GM10266 (cell line): Measurements from ENCODE around the gene ERC2.
"Not testable (repeated sequence)": the region's sequence is repeated elsewhere in the genome, so short reads cannot be mapped to it uniquely, and the experiment has no call there.

ENCODE experiments used
- DNase-seq: peaks from one replicate; pipeline ENCODE4 v3.0.0; 2012; ENCODE audit errors: extremely low spot score
- CTCF ChIP-seq: IDR thresholded peaks from 2 replicates; pipeline ENCODE4 v1.5.1; 2012; ENCODE audit warnings: mild to moderate bottlenecking, low read depth; ENCODE audit not compliant: control insufficient read depth, insufficient read depth; ENCODE audit errors: missing control alignments

ERC2 gene

GRCh38 chr3:55507808-55508207 lies 960.5 kb downstream of the ERC2 start:
- TF ChIP-seq CTCF = no peak
- DNase-seq = no peak

GRCh38 chr3:55505776-55506175 lies 962.5 kb downstream of the ERC2 start:
- TF ChIP-seq CTCF = no peak
- DNase-seq = no peak

GRCh38 chr3:55505102-55505501 lies 963.2 kb downstream of the ERC2 start:
- not testable (repeated sequence) for DNase-seq

GRCh38 chr3:55501905-55502304 lies 966.4 kb downstream of the ERC2 start:
- DNase-seq = no peak
- no peak for TF ChIP-seq CTCF

GRCh38 chr3:55500555-55501330 lies 967.5 kb downstream of the ERC2 start:
- no peak for DNase-seq
- TF ChIP-seq CTCF = no peak

- DNase-seq = no peak
- no peak for TF ChIP-seq CTCF
These were observed 969.7 kb downstream of the ERC2 start for GRCh38 chr3:55498520-55498919.

- no peak for DNase-seq
- TF ChIP-seq CTCF = no peak
These were observed 971.0 kb downstream of the ERC2 start for GRCh38 chr3:55497250-55497649.

GRCh38 chr3:55494976-55495375 lies 973.3 kb downstream of the ERC2 start:
- no peak for TF ChIP-seq CTCF
- no peak for DNase-seq
